SK-N-SH treated with all-trans-retinoic acid at 6 μM for 48 hours (cell line): ENCODE measurements around the gene MB21D2.
A peak's percentile ranks its signal among the peaks of the same experiment; 100 is the strongest.

Source experiments
- ATAC-seq: fragments of 200-7000 bp; cut with Tn5 transposase; 3 replicates; pipeline ENCODE4 v1.9.1; 2020; ENCODE audit warnings: mild to moderate bottlenecking, moderate library complexity
- BACH2 ChIP-seq: fragments of 250-450 bp; sonication (Bioruptor Pico); IDR thresholded peaks from 2 replicates; pipeline ENCODE4 v1.9.0; 2021; ENCODE audit warnings: mild to moderate bottlenecking, borderline replicate concordance
- CSDC2 ChIP-seq: fragments of 250-450 bp; sonication (Bioruptor Pico); IDR thresholded peaks from 2 replicates; pipeline ENCODE4 v1.5.0; 2020; ENCODE audit warnings: mild to moderate bottlenecking, moderate library complexity
- CSRNP3 ChIP-seq: fragments of 250-450 bp; sonication (Bioruptor Pico); IDR thresholded peaks from 2 replicates; pipeline ENCODE4 v1.5.1; 2021; ENCODE audit warnings: mild to moderate bottlenecking, moderate library complexity
- ESRRG ChIP-seq: fragments of 250-450 bp; sonication (Bioruptor Pico); IDR thresholded peaks from 2 replicates; pipeline ENCODE4 v1.6.1; 2021; ENCODE audit warnings: mild to moderate bottlenecking
- GLIS3 ChIP-seq: fragments of 250-450 bp; sonication (Bioruptor Pico); IDR thresholded peaks from 2 replicates; pipeline ENCODE4 v1.5.0; 2020; ENCODE audit warnings: mild to moderate bottlenecking, moderate library complexity
- ISL1 ChIP-seq: fragments of 250-450 bp; sonication (Bioruptor Pico); IDR thresholded peaks from 2 replicates; pipeline ENCODE4 v2.1.2; 2022; ENCODE audit warnings: mild to moderate bottlenecking, moderate library complexity
- OSR1 ChIP-seq: fragments of 250-450 bp; sonication (Bioruptor Pico); IDR thresholded peaks from 2 replicates; pipeline ENCODE4 v1.8.0; 2022; ENCODE audit warnings: moderate library complexity, mild to moderate bottlenecking, inconsistent platforms
- PATZ1 ChIP-seq: fragments of 250-450 bp; sonication (Bioruptor Pico); IDR thresholded peaks from 2 replicates; pipeline ENCODE4 v1.8.0; 2020; ENCODE audit warnings: mild to moderate bottlenecking, moderate library complexity, borderline replicate concordance
- POU6F1 ChIP-seq: fragments of 250-450 bp; sonication (Bioruptor Pico); IDR thresholded peaks from 2 replicates; pipeline ENCODE4 v1.8.0; 2021; ENCODE audit warnings: low read depth, mild to moderate bottlenecking, moderate library complexity, borderline replicate concordance
- PPARA ChIP-seq: fragments of 250-450 bp; sonication (Bioruptor Pico); IDR thresholded peaks from 2 replicates; pipeline ENCODE4 v1.5.0; 2020; ENCODE audit warnings: mild to moderate bottlenecking, borderline replicate concordance
- RARB ChIP-seq: fragments of 250-450 bp; sonication (Bioruptor Pico); IDR thresholded peaks from 2 replicates; pipeline ENCODE4 v1.8.0; 2021; ENCODE audit warnings: mild to moderate bottlenecking, moderate library complexity
- SNAI2 ChIP-seq: fragments of 250-450 bp; sonication (Bioruptor Pico); IDR thresholded peaks from 2 replicates; pipeline ENCODE4 v1.5.0; 2020; ENCODE audit warnings: mild to moderate bottlenecking, moderate library complexity
- TCF4 ChIP-seq: fragments of 250-450 bp; sonication (Bioruptor Pico); IDR thresholded peaks from 2 replicates; pipeline ENCODE4 v1.8.0; 2021; ENCODE audit warnings: mild to moderate bottlenecking, moderate library complexity, borderline replicate concordance
- TOX ChIP-seq: fragments of 250-450 bp; sonication (Bioruptor Pico); IDR thresholded peaks from 2 replicates; pipeline ENCODE4 v1.8.0; 2021; ENCODE audit warnings: mild to moderate bottlenecking, moderate library complexity, borderline replicate concordance
- TSHZ2 ChIP-seq: fragments of 250-450 bp; sonication (Bioruptor Pico); IDR thresholded peaks from 2 replicates; pipeline ENCODE4 v1.5.0; 2020; ENCODE audit warnings: mild to moderate bottlenecking, moderate library complexity
- ZC3H10 ChIP-seq: fragments of 250-450 bp; sonication (Bioruptor Pico); IDR thresholded peaks from 2 replicates; pipeline ENCODE4 v1.5.1; 2021; ENCODE audit warnings: mild to moderate bottlenecking, moderate library complexity
- ZFP30 ChIP-seq: fragments of 450-650 bp; formaldehyde crosslinking; IDR thresholded peaks from 2 replicates; pipeline ENCODE4 v1.5.0; 2022; ENCODE audit warnings: mild to moderate bottlenecking, moderate library complexity
- ZNF565 ChIP-seq: fragments of 450-650 bp; formaldehyde crosslinking; conservative IDR thresholded peaks from 2 replicates; pipeline ENCODE4 v1.5.0; 2020; ENCODE audit warnings: low read depth, mild to moderate bottlenecking, moderate library complexity
- ZNF8 ChIP-seq: fragments of 450-650 bp; formaldehyde crosslinking; IDR thresholded peaks from 2 replicates; pipeline ENCODE4 v1.5.0; 2020; ENCODE audit warnings: mild to moderate bottlenecking, moderate library complexity

MB21D2 gene

GRCh38 chr3:192883512-192883911, 34.1 kb downstream of the MB21D2 start:
- peak; percentile 38 for ATAC-seq
- TF ChIP-seq SNAI2 (CRISPR knock-in tag) (peak; percentile 60; the same call in 1 of the 2 replicates), CSDC2 (CRISPR knock-in tag) (peak; percentile 23; the same call in 1 of the 2 replicates), ISL1 (CRISPR knock-in tag) (no peak; the same call in 1 of the 2 replicates), TCF4 (CRISPR knock-in tag) (no peak), ZFP30 (CRISPR knock-in tag) (no peak), ESRRG (CRISPR knock-in tag) (no peak), ZC3H10 (CRISPR knock-in tag) (peak; percentile 37; the same call in 1 of the 2 replicates), CSRNP3 (CRISPR knock-in tag) (no peak), TSHZ2 (no peak)

GRCh38 chr3:192881159-192881786, 36.4 kb downstream of the MB21D2 start:
- TF ChIP-seq TSHZ2 (no peak), TCF4 (CRISPR knock-in tag) (no peak), OSR1 (no peak), CSRNP3 (CRISPR knock-in tag) (no peak), GLIS3 (CRISPR knock-in tag) (no peak), ZNF8 (CRISPR knock-in tag) (no peak), ESRRG (CRISPR knock-in tag) (no peak), CSDC2 (CRISPR knock-in tag) (no peak), SNAI2 (CRISPR knock-in tag) (no peak), ZFP30 (CRISPR knock-in tag) (no peak), PPARA (CRISPR knock-in tag) (no peak), BACH2 (no peak), PATZ1 (CRISPR knock-in tag) (no peak), POU6F1 (CRISPR knock-in tag) (no peak), ZNF565 (CRISPR knock-in tag) (no peak), ZC3H10 (CRISPR knock-in tag) (no peak), TOX (CRISPR knock-in tag) (no peak), RARB (CRISPR knock-in tag) (no peak)
- TF ChIP-seq, all 23 proteins: peak for 0
- no peak for ATAC-seq
